ENCODE measurements around the gene CCDC148.
"Not testable (repeated sequence)": the region's sequence is repeated elsewhere in the genome, so short reads cannot be mapped to it uniquely, and the experiment has no call there.

The CCDC148 gene

GRCh38 chr2:158276619-158277471 lies 179.7 kb downstream of the CCDC148 start:
- DNase-seq = no peak

GRCh38 chr2:158273791-158274190 lies 182.8 kb downstream of the CCDC148 start:
- DNase-seq = no peak

GRCh38 chr2:158270536-158270935 lies 186.0 kb downstream of the CCDC148 start:
- no peak for DNase-seq

DNA sequence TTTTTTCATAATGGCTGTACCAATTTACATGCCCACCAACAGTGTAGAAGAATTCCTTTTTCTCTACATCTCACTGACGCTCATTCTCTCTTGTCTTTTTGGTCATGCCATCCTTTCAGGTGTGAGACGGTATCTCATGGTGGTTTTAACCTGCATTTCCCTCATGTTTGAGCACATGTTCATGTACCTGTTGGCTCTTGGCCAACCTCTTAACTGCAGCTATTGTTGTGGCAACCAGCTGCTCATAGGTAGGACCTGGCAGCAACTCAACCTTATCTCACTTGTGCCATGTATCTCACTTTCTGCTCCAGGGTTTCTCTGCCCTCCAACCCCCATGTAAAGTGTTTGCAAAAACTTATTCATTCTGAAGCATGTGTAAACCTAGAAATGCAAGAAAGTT lies 187.4 kb downstream of the CCDC148 start:
- DNase-seq = no peak

DNA sequence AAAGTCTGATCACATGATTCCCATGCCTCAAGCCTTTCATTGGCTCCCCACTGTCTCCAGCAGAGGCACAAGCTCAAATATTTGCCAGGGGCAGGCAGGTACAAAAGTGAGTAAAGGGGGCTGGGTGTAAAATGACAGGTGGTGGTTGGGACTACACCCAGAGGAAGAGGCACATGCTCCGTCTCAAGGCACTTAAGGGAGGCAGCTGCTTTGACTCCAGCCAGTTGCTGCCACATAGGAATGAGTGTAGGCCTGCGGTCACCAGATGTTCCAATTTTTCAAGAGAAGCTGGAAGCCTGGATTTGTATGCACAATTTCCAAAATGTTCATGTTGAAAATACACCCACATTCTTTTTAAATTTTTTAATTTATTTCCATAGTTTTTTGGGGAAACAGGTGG lies 190.4 kb downstream of the CCDC148 start:
- no peak for DNase-seq

GRCh38 chr2:158255257-158255656 lies 201.3 kb downstream of the CCDC148 start:
- no peak for DNase-seq

DNA sequence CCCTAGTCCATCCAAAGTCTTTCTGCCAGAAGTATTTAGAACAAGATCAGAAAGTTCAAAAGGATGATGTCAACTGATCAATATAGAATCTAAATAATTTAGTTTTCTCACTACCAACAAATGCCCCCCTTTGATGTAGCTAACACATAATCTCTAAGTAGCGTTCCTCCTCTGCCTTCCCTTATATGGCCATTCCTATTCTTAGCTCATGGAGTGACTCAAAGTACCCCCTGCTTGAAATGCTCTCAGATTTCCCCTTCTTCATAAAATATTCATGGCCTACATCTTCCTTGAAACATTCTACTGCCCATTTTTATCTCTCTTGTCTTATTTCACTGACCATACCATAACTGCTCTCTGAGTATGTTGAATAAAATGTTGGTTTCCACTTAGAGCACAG lies 203.4 kb downstream of the CCDC148 start:
- no peak for DNase-seq

DNA sequence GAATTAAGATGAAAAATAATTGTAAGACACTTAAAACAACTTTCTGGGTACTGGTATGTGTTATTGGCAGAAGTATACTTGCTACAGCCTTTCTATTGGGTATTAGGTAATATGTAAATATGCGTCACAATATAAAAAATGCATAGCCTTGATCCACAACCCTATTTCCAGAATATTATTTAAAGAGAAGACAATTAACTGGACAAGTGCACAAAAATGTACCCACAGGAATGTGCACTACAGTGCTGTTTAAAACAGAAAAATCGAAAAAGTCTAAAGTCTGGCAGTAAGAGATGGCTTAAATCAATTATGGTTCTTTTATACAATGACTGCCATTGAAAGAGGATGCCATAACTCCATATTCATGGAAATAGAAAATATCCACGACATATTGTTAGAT lies 205.2 kb downstream of the CCDC148 start:
- DNase-seq = no peak

DNA sequence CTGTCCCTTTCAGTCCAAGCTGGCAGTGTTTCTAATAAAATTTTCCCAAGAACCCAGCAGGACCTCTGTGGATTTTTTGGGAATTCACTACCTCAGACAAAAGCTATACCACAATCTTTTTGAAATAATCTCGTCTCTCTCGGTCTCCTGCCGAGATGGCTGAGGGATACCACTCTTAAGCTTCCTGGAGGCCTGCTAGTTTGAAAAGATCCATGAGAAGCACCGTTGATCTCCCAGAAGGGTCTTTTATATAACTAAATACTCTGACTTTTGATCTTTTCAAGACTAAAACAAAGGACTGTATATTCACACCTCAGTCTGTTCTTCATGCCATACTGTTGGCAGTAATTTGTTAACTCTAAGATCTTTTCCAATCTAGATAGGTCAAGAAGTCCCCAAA lies 213.2 kb downstream of the CCDC148 start:
- no peak for DNase-seq

DNA sequence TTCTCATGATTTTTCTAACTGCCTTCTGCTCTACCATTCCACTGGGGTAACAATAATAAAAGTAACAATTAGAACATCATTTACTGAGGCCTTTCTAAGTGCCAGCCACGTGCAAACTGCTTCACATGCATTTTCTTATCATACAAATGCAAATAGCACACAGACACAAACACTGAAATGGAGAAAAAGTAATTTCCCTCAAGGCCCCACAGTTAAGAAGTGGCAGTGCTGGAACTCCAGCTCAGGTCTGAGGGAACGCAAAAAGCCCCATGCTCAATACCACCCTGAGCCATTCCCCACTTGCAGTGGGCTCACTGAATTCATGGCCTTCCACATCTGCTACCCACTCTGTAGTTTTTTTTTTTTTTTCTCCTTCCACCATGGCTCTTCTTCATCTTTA lies 214.3 kb downstream of the CCDC148 start:
- no peak for DNase-seq

GRCh38 chr2:158240975-158241374 lies 215.6 kb downstream of the CCDC148 start:
- no peak for DNase-seq

DNA sequence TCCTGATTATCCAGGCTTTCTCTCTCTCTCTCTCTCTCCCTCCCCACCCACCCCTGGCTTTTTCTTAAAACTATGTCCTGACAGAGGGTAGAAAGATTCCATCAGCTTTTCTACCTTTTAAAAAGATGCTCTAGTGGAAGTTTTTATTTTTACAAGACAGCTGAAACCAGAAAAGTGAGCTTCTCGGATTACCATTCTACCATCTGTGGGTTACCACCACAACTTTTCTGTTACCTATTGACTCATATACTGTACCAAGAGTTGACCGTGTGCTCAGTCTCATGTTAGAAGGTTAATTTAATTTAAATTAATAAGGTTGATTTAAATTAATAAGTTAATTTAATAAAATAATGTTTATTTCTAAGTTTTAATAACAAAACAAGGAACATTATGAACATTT lies 217.3 kb downstream of the CCDC148 start:
- DNase-seq = no peak

DNA sequence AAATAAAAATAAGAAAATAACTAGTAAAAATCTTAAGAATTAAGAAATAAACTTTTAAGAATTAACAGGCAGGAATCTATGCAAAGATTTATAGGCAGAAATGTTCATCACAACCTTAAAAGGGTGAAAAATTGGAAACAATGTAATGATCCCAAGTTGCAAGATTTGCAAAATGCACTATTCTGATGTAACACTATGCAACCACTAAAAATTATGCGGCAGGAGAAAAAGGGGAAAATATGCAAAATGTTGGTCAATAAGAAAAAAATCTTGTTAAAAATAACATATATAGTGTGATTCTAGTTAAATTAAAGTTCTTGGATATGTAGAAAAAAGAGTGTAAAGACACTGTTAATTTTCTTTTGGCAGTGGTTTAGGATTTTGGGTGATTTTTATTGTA lies 222.1 kb downstream of the CCDC148 start:
- no peak for DNase-seq

GRCh38 chr2:158232476-158232875 lies 224.1 kb downstream of the CCDC148 start:
- no peak for DNase-seq

DNA sequence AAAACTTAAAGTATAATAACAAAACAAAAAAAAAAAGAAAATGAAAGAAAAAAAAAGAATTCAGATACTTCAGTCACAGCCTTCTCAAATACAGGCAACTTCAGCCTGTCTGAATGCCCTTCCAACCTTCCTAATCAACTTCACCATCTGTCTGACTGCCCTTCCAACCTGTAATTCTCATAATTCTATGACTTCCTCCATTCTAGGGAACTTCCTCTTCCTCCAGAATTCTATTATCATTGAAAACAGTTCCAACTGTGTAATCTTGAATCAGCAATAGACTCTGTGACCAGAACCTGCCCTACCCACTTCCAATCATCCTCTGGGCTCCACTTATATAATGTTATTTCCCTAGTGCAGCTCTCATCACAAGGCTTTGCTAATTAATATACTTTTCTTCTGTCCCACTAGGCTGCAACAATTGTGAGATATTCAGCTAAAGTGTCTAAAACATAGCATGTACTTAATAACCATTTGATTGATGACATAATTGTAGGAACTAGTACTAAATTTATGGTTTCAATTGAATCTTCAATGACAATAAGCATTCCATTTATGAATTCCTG lies 227.5 kb downstream of the CCDC148 start:
- DNase-seq = no peak

- DNase-seq = not testable (repeated sequence)
Measured at GRCh38 chr2:158223066-158223465, 233.5 kb downstream of the CCDC148 start.

DNA sequence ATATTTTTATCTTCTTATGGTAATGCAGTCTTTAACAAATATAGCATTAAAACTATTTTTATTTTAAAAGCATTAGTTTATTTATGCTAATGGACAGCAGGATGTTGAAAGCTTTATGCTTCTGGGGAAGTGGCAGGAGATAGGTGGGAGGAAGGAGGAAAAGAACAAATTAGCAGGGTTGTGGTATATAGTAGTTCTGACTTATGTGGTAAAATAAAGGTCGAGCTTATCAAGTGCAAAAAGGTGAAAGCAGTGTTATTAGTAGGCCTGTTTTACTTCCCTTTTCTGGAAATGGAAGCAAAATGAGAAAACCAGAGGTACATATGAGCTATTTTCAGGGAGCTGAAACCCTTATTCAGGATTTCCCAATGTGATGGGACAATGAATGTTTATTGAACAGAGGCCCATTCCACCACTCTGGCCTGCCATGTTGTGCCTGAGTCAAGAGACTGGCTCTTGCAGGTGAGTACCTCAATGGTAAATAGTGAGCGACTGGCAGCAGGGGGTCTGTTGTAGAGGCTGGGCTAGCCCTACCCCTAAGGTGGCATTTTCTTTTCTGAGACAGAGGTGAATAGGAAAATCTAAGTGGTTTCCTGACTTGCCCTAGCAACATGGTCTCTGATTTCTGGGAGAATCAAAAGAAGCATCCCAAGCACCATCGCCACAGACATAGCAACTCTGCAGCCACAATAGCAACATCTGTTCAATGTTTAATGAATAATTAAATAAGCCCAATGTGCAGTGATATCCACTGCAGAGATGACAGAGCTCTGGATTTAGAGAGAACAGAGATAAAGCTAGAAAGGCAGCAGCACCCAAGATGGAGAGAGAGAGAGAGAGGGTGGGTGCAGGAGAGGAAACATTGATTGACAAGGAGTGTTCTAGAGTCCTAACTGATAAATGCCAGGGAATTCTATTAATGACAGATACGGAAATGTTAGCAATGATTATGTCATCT lies 235.2 kb downstream of the CCDC148 start:
- no peak for DNase-seq

- no peak for DNase-seq
Measured at GRCh38 chr2:158217593-158217992, 239.0 kb downstream of the CCDC148 start.

- no peak for DNase-seq
Measured at GRCh38 chr2:158214431-158214830, 242.1 kb downstream of the CCDC148 start.

DNA sequence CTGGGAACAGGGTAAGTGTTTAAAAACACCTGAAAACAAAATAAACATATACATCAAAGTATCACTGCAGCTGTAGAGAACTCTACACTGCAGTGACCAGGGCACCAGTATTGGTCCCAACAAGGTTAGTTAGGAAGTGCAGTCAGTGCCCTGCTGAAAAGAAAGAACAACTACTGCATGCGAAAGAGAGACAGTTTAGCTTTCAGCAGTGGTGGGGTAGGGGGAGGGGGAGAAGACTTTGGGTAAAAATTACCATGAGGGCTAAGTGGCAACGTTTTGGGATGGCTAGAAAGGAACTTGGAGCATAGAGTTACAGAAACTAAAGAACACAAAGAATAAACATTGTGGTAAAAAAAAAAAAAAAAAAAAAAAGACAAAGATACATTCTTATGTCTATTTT lies 242.8 kb downstream of the CCDC148 start:
- DNase-seq = no peak

GRCh38 chr2:158212301-158212700 lies 244.3 kb downstream of the CCDC148 start:
- DNase-seq = no peak

DNA sequence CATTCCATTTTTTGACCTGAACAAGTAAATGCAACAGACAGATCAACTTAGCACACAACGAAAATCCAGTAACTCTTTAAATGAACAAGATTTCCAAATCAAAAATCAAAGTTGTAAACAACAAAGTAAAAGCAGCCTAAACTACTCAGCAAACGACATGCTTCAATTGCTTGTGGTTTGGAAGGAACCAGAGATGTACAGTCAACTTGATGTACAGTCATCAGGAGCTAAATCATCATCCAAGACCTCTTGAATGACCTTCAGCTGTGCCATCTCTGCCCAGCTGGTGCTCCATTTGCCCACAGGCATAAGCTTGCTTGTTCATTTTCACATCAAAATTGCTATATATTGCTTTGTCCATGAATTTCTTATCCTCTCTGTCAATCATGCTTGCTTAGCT lies 245.1 kb downstream of the CCDC148 start:
- no peak for DNase-seq

DNA sequence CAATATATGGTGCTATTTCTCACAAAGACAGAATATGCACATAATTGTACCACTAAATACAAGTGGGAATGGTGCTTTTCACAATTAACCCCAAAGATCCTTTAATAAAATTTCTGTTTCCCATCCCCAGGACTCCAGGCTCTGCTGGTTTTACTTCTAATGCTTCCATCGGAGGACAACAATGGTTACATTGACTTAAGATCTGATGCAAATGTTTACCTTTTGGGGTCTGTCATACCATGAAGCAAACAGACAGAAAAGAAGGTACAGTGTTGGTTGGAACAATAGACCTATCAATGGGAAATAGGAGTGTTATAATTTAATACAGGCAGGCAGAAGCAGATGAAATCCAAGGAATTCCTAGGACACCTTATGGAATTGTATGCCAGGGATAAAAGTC lies 249.2 kb downstream of the CCDC148 start:
- no peak for DNase-seq

- DNase-seq = no peak
Measured at GRCh38 chr2:158205215-158205614, 251.3 kb downstream of the CCDC148 start.

Measured in activated T-cell treated with anti-CD3 and anti-CD28 coated beads, Interleukin-2, amount 50 U/mL, for 48 hours (primary cell).